HL-60 (cell line): ENCODE results near the gene TSC22D1.

ENCODE experiments used
- DNase-seq, 2 experiments: peaks; one replicate each; pipeline ENCODE4 v3.0.0-alpha.2; 2010 to 2020; ENCODE audit warnings: low read depth in 1 of 2, low spot score in 1 of 2
- H3K27ac ChIP-seq: fragments of 250-450 bp; sonication (Bioruptor Pico); replicated peaks from 2 replicates; pipeline ENCODE4 v1.5.1; 2020; ENCODE audit warnings: mild to moderate bottlenecking, moderate library complexity
- H3K27me3 ChIP-seq: fragments of 250-450 bp; sonication (Bioruptor Pico); 2 replicates; pipeline ENCODE4 v1.5.1; 2021; ENCODE audit warnings: mild to moderate bottlenecking, moderate library complexity; ENCODE audit not compliant: insufficient read depth, poor library complexity, severe bottlenecking
- H3K4me3 ChIP-seq: replicated peaks from 2 replicates; pipeline ENCODE4 v1.5.1; 2011; ENCODE audit warnings: mild to moderate bottlenecking, control low read depth, low read length; ENCODE audit not compliant: insufficient read depth
- CTCF ChIP-seq: IDR thresholded peaks from one replicate; pipeline ENCODE4 v1.5.1; 2011; ENCODE audit warnings: low read length, control low read depth, inconsistent platforms; ENCODE audit not compliant: insufficient read depth
- GABPA ChIP-seq: IDR thresholded peaks from 2 replicates; pipeline ENCODE4 v1.6.1; 2012; ENCODE audit warnings: low read depth
- POLR2AphosphoS5 ChIP-seq: IDR thresholded peaks from 2 replicates; pipeline ENCODE4 v1.6.1; 2012; ENCODE audit warnings: low read depth
- REST ChIP-seq: IDR thresholded peaks from 2 replicates; pipeline ENCODE4 v1.6.1; 2012; ENCODE audit warnings: low read depth; ENCODE audit not compliant: insufficient replicate concordance
- SPI1 ChIP-seq: IDR thresholded peaks from 2 replicates; pipeline ENCODE4 v1.6.1; 2012; ENCODE audit warnings: low read depth, mild to moderate bottlenecking, borderline replicate concordance

The TSC22D1 gene

GRCh38 chr13:44541601-44542000 is 34.5 kb downstream of the TSC22D1 start:
- no peaks in the 10 kb centered on the region for H3K27me3 ChIP-seq
- H3K4me3 ChIP-seq: no peak overlapping the region
- no peak for DNase-seq
- TF ChIP-seq SPI1 (no peak), CTCF (no peak), POLR2AphosphoS5 (no peak), REST (no peak), GABPA (no peak)
- H3K27ac ChIP-seq: no peak overlapping the region

GRCh38 chr13:44540761-44541434 is 35.2 kb downstream of the TSC22D1 start:
- TF ChIP-seq GABPA: no peak
- no peak for TF ChIP-seq POLR2AphosphoS5
- no peak for TF ChIP-seq CTCF
- TF ChIP-seq SPI1: no peak
- no peak for TF ChIP-seq REST
- no peak for DNase-seq
- H3K4me3 ChIP-seq: no peak overlapping the region
- no peaks in the 10 kb centered on the region for H3K27me3 ChIP-seq
- no peak overlapping the region for H3K27ac ChIP-seq

- DNase-seq: no peak
- no peak for TF ChIP-seq CTCF
- no peak for TF ChIP-seq GABPA
Measured at GRCh38 chr13:44537248-44537647, 38.9 kb downstream of the TSC22D1 start.

More at GRCh38 chr13:44537248-44537647, 38.9 kb downstream of the TSC22D1 start:
- Histone ChIP-seq H3K4me3 (no peak overlapping the region), H3K27ac (no peak overlapping the region), H3K27me3 (peaks cover 2% of the 10 kb centered on the region)
